RCC 7860 (cell line): Measurements from ENCODE around the gene ARL15.

Experiments used
- DNase-seq: peaks from one replicate; pipeline ENCODE4 v3.0.0-alpha.2; 2015; ENCODE audit warnings: low spot score
- FAIRE-seq: peaks from 2 replicates; lab custom pipeline; 2012; peaks lifted over from hg19 to GRCh38; lab: Jason Lieb, UNC

The ARL15 gene

DNA sequence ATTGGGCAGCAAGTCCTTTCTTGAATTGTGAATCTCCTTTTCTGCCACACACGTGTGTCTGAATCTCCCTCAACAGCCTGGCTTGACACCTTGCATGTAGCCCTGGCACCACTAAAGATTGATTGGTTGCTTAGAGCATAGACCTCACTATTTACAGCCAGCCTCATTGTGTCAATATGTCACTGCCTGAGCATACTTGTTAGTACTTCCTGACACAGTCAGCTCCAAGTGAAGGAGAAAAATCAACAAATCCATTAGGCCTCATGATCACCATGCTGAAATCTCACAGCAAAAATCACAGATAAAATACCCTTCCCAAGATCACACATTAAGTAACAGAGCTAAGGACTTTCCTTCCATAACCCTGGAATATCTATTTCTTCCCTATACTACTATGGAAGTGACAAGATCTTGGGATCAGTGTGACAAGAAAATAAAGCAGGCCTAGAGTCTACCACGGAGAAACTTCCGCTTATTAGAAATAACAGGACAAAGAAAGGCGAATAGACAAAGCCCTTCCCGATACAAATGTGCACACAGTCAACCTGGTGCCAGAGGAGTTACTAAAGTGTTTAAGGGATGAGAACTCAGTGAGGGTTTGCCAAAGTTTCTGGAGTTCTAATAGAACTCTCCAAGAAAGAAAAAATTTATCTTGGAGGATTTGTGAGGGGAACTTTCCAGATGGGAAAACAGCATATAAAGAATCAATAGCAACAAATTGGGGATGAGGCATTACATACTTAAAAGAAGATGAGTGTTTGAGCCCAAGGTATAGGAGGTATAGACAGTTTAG lies 5.6 kb upstream of the ARL15 start:
- FAIRE-seq (no peak), DNase-seq (no peak)

GRCh38 chr5:54313311-54314270 lies 3.2 kb upstream of the ARL15 start:
- FAIRE-seq = no peak
- DNase-seq = no peak

- FAIRE-seq = no peak
- DNase-seq = no peak
Observed at GRCh38 chr5:54312499-54312898, 2.1 kb upstream of the ARL15 start.

DNA sequence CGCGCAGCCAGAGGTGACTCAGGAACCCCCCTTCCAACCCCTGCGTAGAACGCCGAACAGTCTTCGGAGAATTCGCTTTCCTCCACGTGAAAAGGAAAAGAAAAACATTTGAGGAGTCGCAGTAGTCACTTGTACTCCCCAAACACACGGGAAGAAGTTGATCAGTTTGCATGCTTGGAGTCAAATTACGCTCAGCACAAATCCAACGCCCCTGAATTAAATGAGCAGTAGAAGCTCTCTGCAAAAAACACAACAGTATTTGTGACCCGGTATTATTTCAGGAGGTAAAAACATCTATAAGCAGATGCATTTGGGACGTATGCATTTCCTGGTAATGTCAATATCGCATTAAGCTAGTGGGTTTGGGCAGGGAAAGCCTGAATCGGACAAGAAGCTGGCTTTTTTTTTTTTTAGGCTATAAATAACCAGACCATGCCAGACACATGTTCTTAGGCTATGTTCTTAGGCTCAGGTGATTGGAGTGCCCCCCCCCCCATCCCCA lies 854 bp upstream of the ARL15 start:
- FAIRE-seq = no peak
- no peak for DNase-seq

DNA sequence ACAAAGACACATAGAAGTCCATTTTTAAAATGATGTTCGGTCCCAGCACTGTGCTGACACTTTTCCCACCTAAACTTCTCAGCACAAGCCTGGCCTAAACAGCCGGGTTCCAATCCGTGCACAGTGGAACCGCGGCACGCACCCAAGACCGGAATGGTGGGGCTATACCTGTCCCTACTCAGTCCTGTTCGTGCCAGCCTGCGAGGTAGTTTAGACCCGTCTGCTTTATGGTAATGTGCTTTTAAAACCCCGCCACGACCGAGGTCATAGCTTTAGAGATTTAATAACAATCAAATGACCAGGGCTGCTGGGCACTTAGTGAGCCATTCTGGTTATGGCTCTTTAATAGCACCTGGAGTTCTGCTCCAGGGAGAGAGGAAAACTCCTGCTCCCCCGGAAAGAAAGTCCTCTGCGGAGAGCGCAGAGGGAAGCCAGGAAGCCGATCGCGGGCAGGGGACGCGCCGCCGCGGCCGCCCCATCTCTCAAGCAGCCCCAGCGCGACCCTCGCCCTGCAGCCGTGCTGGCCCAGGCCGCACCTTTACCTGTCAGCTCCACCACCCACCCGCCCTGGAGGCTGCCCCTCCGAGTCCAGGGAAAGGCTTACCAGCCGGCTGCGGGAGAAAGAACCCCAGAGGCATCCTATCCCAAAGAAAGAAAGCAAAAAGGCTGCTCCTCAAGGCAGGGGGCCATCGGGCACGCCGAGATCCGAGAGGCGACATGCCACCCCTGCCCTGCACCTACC lies 511 bp downstream of the ARL15 start:
- FAIRE-seq (no peak), DNase-seq (no peak)

DNA sequence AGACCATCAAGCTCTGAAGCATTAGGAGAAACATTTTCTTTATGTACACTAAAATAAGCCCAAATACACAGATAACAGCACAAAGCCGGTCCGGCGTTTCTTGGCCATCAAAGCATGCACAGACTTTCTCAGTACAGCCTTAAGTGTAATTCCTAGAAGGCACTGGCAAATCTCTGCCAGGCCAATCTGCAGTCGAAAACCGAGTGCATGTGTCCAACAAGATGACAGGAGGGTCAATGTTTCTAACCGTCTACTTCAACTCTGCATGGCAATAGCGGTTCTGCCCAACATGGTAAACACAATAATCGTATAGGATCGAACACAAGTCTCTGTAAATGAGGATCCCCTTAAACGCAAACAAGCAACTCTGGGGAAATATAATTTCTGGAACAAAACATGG lies 1.1 kb downstream of the ARL15 start:
- FAIRE-seq = no peak
- DNase-seq = no peak

- DNase-seq = no peak
- FAIRE-seq = no peak
Observed at GRCh38 chr5:54307583-54307982, 2.8 kb downstream of the ARL15 start.

GRCh38 chr5:54306893-54307292 lies 3.5 kb downstream of the ARL15 start:
- FAIRE-seq (no peak), DNase-seq (no peak)

GRCh38 chr5:54305737-54306136 lies 4.6 kb downstream of the ARL15 start:
- no peak for FAIRE-seq
- DNase-seq = no peak

DNA sequence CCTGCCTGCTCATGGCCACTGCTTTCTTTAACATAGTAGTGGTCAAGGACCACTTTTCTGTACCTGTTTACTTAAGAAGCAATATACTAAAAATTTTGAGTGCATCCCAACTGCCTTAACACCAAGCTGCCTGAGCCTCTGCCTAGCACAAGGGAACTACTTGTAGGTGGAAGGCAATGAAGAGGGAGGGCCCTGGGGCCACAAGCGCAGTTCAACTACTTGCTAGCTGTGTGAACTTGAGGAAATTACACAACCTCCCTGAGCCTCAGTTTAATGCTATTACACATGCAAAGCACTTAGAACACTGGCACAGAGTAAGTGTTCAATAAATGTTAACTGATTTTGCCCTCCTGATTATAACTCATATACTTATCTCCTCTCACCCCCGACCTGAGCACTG lies 6.3 kb downstream of the ARL15 start:
- no peak for FAIRE-seq
- no peak for DNase-seq

DNA sequence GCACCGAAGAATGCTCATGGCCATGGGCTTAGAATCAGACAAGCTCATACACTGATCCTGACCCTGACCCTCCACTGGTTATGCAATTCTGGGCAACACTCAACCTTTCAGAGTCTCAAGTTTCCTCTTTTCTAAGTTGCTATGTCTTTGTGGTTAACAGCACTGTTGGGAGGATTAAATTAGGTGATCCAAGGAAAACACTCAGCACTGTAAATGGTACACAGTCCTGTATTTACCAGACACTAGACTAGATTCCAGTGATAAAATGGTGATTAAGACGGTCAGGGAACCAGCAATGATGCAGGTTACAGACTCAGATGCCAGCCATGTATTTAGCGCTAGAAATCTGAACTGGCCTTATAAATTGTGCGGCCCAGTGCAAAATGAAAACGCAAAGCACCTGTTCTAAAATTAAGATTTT lies 8.1 kb downstream of the ARL15 start:
- DNase-seq = no peak
- no peak for FAIRE-seq

- DNase-seq = no peak
- no peak for FAIRE-seq
Observed at GRCh38 chr5:54301849-54302248, 8.5 kb downstream of the ARL15 start.

DNA sequence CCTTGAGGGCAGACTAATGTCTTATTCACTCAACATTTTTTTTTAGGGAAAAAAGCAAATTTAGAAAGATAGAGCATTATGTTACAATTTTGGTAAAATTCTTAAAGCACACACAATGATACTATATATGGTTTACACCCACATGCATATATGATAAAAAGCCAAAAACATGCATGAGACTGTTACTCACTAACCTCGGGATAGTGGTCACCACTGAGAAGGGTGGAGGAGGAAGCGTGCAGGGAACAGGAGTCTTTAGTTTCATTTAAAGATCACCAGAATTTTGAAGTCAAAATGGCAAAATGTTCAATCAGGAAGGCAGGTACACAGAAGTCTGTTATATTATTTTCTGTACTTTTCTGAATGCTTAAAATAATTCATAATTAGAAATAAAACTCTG lies 9.2 kb downstream of the ARL15 start:
- DNase-seq (no peak), FAIRE-seq (no peak)

DNA sequence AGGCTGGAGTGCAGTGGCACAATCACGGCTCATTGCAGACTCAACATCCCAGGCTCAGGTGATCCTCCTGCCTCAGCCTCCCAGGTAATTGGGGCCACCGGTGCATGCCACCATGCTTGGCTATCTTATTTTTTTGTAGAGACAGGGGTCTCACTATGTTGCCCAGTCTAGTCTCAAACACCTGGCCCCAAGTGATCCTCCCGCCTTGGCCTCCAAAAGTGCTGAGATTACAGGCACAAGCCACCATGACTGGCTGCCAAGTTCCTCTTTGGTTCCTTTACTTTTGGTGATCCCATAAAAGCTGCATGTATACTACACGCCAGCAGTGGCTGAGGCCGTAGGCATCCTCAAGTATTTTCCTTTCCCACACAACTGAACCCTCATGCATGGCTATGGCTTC lies 11.4 kb downstream of the ARL15 start:
- FAIRE-seq (no peak), DNase-seq (no peak)

DNA sequence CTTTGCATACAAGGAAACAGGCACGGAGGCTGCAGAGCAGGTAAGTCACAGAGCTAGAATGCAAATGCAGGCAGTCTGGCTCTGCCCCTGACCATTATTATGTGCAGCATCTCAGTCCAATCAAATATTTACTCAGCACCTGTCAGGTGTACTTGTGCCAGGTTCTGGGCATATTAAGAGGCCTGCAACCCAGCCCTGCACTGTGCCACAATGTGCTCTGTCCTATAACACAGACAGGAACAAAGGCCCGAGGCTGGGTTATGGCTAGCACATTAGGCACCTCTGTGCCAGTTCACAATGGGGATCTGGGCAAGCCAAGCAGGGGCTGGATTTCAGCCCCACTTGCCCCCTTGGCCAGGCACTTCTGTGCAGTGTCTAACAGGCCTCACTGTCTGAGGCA lies 14.0 kb downstream of the ARL15 start:
- FAIRE-seq (no peak), DNase-seq (no peak)

GRCh38 chr5:54295651-54296276 lies 14.6 kb downstream of the ARL15 start:
- FAIRE-seq = no peak
- DNase-seq = no peak

DNA sequence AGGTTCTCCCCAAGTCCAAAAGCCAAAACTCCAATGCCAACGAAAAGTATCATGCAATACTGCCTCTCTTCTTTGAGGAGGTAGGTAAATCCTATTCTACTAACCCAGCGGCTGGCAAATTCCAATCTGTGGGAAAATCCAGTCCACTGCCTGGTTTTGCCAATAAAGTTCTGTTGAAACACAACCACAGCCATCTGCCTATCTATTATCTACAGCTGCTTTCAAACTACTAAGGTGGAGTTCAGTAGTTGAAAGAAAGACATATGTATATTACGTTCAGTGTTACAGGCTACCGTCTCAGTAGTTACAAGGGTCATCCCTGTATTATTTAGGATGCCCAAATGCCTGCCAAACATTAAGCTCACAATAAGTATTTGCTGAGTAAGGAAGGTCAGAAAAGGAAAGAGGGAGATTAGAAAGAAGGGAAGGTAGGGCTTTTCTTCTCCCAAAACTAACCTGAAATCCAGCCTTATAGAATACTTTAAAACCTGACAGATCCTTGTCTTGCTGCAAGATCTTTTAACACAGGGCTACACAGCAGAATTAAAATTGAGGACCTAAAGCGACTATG lies 16.2 kb downstream of the ARL15 start:
- no peak for DNase-seq
- FAIRE-seq = no peak

- FAIRE-seq (no peak), DNase-seq (no peak)
Observed at GRCh38 chr5:54292866-54293265, 17.5 kb downstream of the ARL15 start.

DNA sequence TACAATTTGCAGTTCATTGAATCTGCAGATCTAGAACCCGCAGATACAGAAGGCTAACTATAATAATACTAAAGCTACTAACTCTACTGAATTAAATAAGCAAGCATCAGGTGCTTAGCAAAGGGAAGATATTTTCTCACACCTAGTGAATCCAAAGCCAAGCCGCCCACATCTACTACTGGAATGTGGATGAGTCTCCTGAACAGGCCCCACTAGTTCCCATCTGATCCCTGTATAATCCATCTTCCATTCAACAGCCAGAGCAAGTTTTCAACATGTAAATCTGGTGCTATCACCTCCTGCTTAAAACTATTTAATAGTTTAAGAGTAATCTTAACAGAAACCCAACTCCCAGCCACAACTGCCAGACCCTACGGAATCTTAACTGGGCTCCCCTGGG lies 18.9 kb downstream of the ARL15 start:
- no peak for DNase-seq
- no peak for FAIRE-seq

GRCh38 chr5:54289769-54290168 lies 20.6 kb downstream of the ARL15 start:
- DNase-seq (no peak), FAIRE-seq (no peak)
